Neural cell (in vitro differentiated cells): Measurements from ENCODE around the gene PCAT6. TPM values are rescaled to one million over a fixed set of nuclear protein-coding genes. Genes with fewer than 3 reads are reported as not detected.

ENCODE experiments used
- polyA plus RNA-seq: library from polyadenylated mRNA; depleted of rRNA; stranded (reverse); fragments of >200 nt; gene quantifications from 2 replicates; pipeline ENCODE4 v1.2.3, GENCODE V29; 2014
- small RNA-seq, 3 experiments: library from RNA; depleted of rRNA; stranded (forward); fragments of <200 nt; gene quantifications; one replicate each; pipeline ENCODE3, GENCODE V24; 2012

The PCAT6 gene
- polyA plus RNA-seq, 1 donor from 2014 or later = 0.76 TPM

Small RNA genes within 50 kb of the gene (small RNA-seq; reads per million reads assigned to genes)
- 0 reads per million in 3 experiments for gene AC098934.3

Other genes starting within 250 kb of the PCAT6 start
- 0.04 and 0.16 TPM in 2 replicates for gene SYT2, start 100.5 kb upstream of the PCAT6 start, polyA plus RNA-seq
- gene KDM5B, start 2.5 kb upstream of the PCAT6 start, polyA plus RNA-seq = 88.4 and 103 TPM in 2 replicates
- 11.8 and 13.3 TPM in 2 replicates for gene RABIF, start 78.2 kb downstream of the PCAT6 start, polyA plus RNA-seq
- 62.5 and 62.8 TPM in 2 replicates for gene KLHL12, start 116.3 kb downstream of the PCAT6 start, polyA plus RNA-seq
- gene ADIPOR1, start 147.4 kb downstream of the PCAT6 start, polyA plus RNA-seq = 69.6 and 72.3 TPM in 2 replicates
- gene CYB5R1, start 156.3 kb downstream of the PCAT6 start, polyA plus RNA-seq = 62.9 and 65.6 TPM in 2 replicates
- gene TMEM183A, start 196.4 kb downstream of the PCAT6 start, polyA plus RNA-seq = 234 and 237 TPM in 2 replicates
- gene PPFIA4, start 215.5 kb downstream of the PCAT6 start, polyA plus RNA-seq = 1.6 and 4.0 TPM in 2 replicates